HG03342 (cell line): ENCODE data around the gene C3orf85.

ENCODE experiments used
- ATAC-seq: cut with Tn5 transposase; IDR thresholded peaks from one replicate; pipeline ENCODE4 v1.9.1; 2021; ENCODE audit warnings: mild to moderate bottlenecking, moderate library complexity; ENCODE audit not compliant: unreplicated experiment

Gene C3orf85

GRCh38 chr3:109149078-109149477 is 12.6 kb downstream of the C3orf85 start:
- no peak for ATAC-seq

GRCh38 chr3:109152320-109152719 is 15.8 kb downstream of the C3orf85 start:
- no peak for ATAC-seq

DNA sequence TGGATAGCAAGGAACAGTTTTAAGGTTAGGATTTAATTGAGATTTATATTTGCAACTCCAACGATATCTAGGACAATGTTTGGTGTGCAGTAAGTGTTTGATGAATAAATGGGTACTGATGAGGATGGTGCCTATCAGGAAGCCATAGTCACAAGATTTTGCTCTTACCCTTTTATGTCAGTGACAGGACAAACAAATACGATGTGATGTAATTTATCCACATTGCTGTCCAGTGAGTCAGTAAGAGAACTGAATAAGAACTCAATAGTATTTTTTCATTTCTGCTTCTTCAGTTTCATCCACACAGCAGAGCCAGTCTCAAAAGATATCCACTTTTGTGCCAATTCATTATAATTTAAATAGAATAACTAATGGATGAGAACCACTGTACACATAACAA is 18.5 kb downstream of the C3orf85 start:
- ATAC-seq = no peak

DNA sequence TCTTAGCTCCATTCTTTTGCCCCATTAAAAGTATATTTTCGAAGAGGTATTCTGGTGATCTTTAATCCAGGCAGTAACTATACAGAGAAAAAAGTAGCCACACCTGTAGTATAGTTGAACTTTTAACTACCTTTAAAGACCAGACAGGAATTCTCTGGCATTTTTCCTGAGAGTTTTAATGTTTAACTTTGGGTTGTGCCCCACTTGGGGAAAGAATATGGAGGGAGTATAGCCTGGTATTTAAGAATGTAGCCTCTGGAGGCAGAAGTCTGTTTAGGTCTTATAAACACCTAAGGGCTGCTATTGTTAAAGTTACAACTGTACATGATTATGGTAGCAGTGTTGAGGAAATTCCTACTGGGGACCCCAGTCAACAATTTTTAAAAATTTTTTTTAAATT is 19.3 kb downstream of the C3orf85 start:
- ATAC-seq = no peak

GRCh38 chr3:109161487-109162123 is 25.1 kb downstream of the C3orf85 start:
- no peak for ATAC-seq

DNA sequence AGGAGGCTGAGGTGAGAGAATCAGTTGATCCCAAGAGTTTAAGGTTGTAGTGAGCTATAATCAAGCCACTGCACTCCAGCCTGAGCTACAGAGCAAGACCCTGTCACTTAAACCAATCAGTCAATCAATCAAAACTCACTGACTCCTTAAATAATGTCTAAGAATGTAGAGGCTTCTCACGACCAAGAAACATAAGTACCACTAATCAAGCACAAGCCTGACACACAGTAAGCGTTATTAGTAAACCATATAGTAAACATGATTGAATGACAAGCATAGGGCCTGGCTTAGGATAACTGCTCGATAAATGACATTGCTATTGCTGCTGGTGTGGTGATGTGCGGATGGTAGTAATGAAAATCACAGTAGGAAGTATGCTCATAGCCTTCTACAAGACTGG is 29.4 kb downstream of the C3orf85 start:
- no peak for ATAC-seq

DNA sequence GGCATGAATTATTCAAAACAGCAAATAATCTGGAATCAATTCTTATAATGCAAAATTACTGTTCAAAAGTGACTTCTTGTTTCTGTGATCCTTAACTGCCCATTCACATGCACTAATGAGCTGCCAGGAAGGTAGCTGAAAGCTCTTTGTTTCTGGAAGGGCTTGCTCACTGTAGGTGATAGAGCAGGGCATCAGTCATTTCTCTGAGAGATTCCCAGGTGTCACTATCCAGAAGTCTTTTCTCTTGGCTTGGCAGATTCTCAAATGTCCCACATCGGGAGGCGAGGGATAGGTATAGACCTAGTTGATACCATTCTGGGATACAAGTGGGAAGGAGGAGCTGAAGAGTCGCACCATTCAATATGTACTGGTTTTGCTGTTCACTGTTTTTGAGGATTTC is 35.0 kb downstream of the C3orf85 start:
- ATAC-seq = no peak

GRCh38 chr3:109175411-109175810 is 38.9 kb downstream of the C3orf85 start:
- ATAC-seq = no peak

DNA sequence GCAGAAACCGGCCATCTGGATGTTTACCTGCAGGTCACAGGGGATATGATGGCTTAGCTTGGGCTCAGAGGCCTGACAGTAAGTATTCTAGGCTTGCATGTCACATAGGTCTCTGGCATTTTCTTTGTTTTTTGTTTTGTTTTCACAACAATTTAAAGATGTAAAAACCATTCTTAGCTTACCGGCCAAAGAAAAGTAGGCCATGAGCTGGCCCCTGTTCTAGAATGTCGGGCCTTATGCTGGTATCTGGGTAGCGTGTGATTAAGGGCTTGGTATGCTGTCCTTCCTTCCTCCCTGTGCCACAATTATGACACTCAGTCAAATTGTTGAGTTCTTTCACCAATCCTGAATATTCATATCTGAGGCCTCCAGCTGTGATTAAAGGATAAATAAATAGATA is 40.2 kb downstream of the C3orf85 start:
- no peak for ATAC-seq

GRCh38 chr3:109177908-109178307 is 41.4 kb downstream of the C3orf85 start:
- no peak for ATAC-seq

GRCh38 chr3:109178708-109179107 is 42.2 kb downstream of the C3orf85 start:
- no peak for ATAC-seq

DNA sequence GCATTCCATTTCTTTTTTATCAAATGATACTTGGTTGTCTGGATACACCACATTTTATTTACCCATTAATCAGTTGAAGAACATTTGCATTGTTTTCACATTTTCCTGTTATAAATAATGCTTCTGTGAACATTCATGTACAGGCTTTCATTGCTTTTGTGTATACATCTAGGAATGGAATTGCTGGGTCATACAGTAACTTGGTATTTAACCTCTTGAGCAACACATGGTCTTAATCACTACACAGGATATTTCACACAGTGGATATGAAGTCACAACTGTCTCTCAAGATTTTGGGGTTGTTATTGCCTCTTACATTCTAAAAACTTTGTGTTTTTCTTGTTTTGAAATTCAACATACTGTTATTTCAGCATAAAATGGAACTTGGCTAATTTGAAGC is 48.2 kb downstream of the C3orf85 start:
- ATAC-seq = no peak

- no peak for ATAC-seq
Observed at GRCh38 chr3:109187390-109187789, 50.9 kb downstream of the C3orf85 start.

- ATAC-seq = no peak
Observed at GRCh38 chr3:109188741-109189140, 52.2 kb downstream of the C3orf85 start.

DNA sequence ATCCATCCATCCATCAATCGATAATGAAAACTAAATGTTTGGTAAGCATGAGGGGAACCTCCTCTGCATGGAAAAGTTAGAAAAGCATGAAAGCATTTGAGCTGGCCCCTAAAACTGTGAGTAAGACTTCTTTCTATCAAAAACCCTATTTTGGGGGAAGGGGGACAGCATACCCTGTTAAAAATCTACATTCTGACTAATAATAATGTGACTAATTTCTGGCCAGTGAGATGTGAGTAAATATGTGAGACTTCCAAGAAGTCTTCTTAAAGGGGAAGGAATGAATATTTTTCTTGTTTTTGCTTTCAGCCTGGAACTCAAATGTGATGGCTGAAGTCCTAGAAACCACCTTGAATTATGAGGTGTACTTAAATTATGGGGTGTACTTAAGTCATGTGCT is 54.9 kb downstream of the C3orf85 start:
- ATAC-seq = no peak

DNA sequence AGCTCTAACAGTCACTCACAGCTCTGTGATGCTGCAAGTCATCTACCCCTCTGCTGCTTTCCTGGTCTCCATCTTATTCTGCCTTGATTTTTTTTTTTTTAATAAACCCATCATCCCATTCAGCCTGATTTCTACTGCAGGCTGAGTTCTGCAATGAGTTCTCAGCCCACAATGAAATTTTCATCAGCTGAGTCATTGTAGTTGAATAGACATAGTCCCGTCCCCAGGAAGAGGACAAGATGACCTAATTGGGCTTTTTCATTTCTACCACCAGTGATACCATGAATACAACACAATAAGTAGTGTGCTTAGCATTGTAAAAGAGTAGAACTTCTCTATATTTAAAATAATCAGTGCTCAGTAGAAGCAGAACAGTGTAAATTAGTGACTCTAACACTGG is 59.3 kb downstream of the C3orf85 start:
- no peak for ATAC-seq
